Memory B cell (primary cell): ENCODE measurements around the gene OTOF.

Experiments used
- ATAC-seq: fragments of 150-1000 bp; cut with Tn5 transposase; 2 replicates; pipeline ENCODE4 v1.10.0; 2021; ENCODE audit warnings: low read depth, mild to moderate bottlenecking, moderate library complexity
- DNase-seq, 2 donors: peaks; one replicate each; pipeline ENCODE4 v3.0.0; 2022; ENCODE audit warnings: low spot score in 2 of 2
- H3K27ac Mint-ChIP-seq: one replicate; pipeline ENCODE4 v1.8.0; 2022; ENCODE audit warnings: mild to moderate bottlenecking, moderate library complexity, mixed read lengths
- H3K27me3 Mint-ChIP-seq: one replicate; pipeline ENCODE4 v1.8.0; 2022; ENCODE audit warnings: mixed read lengths
- H3K36me3 Mint-ChIP-seq: one replicate; pipeline ENCODE4 v1.8.0; 2022; ENCODE audit warnings: mild to moderate bottlenecking, mixed read lengths
- H3K4me1 Mint-ChIP-seq: one replicate; pipeline ENCODE4 v1.8.0; 2022; ENCODE audit warnings: mixed read lengths
- H3K4me3 Mint-ChIP-seq: one replicate; pipeline ENCODE4 v1.8.0; 2022; ENCODE audit warnings: mild to moderate bottlenecking, moderate library complexity, mixed read lengths
- H3K9me3 Mint-ChIP-seq: one replicate; pipeline ENCODE4 v1.8.0; 2022; ENCODE audit warnings: mixed read lengths

The OTOF gene

DNA sequence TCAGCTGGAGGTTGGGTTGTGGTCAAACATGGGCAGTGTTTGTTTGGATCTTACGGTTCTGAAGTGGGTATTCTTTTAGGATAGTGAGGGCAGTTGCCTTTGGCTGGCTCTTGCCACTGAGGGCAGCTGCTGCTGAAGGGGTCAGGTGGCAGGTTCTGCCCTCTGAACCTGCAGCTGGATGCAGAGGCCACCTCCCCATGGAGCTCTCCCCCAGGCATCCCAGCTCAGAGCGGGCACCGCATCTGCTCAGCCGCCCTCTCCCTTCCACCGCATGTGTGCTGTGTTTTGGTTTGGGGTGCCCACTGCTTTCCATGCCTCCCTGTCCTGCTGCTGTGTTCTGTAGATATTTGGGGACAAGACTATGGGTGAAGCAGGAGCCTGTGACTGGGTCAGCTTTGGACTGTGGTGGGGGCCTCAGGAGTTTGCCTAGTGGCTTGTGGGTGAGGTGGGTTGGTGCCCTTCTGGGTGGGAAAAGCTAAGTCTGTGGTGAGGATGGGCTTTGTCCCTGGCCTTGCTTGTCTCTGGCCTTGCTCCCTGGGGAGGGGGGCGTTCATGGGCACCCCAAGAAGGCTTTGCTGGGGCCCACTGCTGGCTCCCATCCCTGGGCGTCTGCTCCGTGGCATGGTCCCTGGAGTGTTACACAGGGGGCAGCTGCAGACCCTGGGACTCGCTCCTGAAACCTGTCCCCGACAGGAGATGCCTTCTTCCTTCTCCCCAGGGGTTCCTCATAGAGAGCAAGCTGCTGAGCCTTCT is 28.5 kb downstream of the OTOF start:
- no peak for DNase-seq
- H3K36me3 Mint-ChIP-seq: no peaks in the 10 kb centered on the region
- no peaks in the 10 kb centered on the region for H3K4me1 Mint-ChIP-seq
- H3K9me3 Mint-ChIP-seq: peaks cover 2% of the 10 kb centered on the region
- no peak overlapping the region for H3K27ac Mint-ChIP-seq
- H3K4me3 Mint-ChIP-seq: no peak overlapping the region
- peaks cover 11% of the 10 kb centered on the region for H3K27me3 Mint-ChIP-seq
- no peak for ATAC-seq

DNA sequence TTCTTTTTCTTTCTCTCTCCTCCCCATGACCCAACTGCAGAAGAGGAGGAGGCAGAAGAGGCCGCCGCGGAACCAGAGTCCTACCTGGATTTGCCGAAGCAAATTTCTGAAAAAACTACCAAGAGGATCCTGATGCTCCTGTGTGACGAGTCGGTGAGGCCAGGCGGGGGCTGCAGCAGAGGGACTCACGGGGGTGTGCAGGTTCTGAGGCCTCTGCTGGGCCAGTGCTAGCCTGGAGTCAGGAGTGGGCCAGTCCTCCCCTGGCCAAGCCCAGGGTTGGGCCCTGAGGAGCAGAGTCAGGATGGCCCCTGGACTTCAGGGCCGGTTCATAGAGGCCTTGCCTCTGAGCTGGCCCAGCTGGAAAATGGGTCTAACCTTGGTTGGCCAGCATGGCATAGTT is 29.3 kb downstream of the OTOF start:
- peaks cover 6% of the 10 kb centered on the region for H3K27me3 Mint-ChIP-seq
- no peaks in the 10 kb centered on the region for H3K36me3 Mint-ChIP-seq
- peaks cover 2% of the 10 kb centered on the region for H3K9me3 Mint-ChIP-seq
- H3K4me1 Mint-ChIP-seq: no peaks in the 10 kb centered on the region
- H3K4me3 Mint-ChIP-seq: no peak overlapping the region
- DNase-seq (no peak), ATAC-seq (no peak)
- H3K27ac Mint-ChIP-seq: no peak overlapping the region

- Mint-ChIP-seq H3K27ac (no peak overlapping the region), H3K27me3 (peaks cover 2% of the 10 kb centered on the region), H3K9me3 (no peaks in the 10 kb centered on the region), H3K36me3 (no peaks in the 10 kb centered on the region), H3K4me1 (no peaks in the 10 kb centered on the region), H3K4me3 (no peak overlapping the region)
- ATAC-seq: no peak
- DNase-seq: no peak
These were observed 33.7 kb downstream of the OTOF start for GRCh38 chr2:26444236-26444635.

DNA sequence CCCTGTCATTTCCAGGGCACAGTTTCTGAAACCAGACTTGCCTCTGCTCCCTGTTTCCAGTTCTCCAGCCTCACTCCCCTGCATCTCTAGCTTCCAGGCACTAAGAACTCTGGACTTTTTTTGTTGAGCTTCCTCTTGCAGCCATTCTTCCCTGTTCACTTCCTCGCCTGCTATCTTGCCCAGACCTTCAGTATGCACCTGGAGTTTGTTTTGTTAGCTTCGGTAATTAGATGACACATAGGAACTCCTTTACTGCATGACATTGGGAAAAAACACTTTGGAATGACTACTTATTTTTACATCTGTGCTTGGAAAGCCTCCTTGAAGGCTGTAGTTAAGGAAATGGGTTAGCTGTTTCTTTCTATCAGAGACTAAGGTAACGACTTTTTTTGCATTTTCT is 35.2 kb downstream of the OTOF start:
- no peak for ATAC-seq
- H3K4me3 Mint-ChIP-seq: no peak overlapping the region
- no peaks in the 10 kb centered on the region for H3K9me3 Mint-ChIP-seq
- H3K4me1 Mint-ChIP-seq: no peaks in the 10 kb centered on the region
- DNase-seq: no peak
- H3K36me3 Mint-ChIP-seq: no peaks in the 10 kb centered on the region
- no peak overlapping the region for H3K27ac Mint-ChIP-seq
- H3K27me3 Mint-ChIP-seq: peaks cover 3% of the 10 kb centered on the region

DNA sequence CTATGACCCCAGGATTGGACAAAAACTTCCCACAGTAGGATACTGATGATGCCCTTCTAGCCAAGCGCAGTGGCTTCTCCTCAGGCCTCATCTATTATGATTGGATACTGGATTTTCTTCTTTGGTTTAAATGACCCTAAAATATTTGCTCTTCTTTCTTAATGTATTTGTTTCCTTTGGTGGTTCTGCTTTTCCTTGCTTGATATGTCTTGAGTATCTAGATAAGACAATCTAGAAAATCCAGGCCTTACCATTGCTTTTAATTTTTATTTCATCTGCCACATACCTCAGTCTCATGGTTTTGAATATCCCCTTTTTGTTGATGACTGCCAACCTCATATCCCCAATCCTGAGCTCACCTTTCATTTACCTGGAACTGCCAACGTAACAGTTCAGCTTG is 35.6 kb downstream of the OTOF start:
- Mint-ChIP-seq H3K9me3 (no peaks in the 10 kb centered on the region), H3K27me3 (peaks cover 3% of the 10 kb centered on the region), H3K4me1 (no peaks in the 10 kb centered on the region), H3K4me3 (no peak overlapping the region), H3K36me3 (no peaks in the 10 kb centered on the region), H3K27ac (no peak overlapping the region)
- no peak for DNase-seq
- no peak for ATAC-seq

DNA sequence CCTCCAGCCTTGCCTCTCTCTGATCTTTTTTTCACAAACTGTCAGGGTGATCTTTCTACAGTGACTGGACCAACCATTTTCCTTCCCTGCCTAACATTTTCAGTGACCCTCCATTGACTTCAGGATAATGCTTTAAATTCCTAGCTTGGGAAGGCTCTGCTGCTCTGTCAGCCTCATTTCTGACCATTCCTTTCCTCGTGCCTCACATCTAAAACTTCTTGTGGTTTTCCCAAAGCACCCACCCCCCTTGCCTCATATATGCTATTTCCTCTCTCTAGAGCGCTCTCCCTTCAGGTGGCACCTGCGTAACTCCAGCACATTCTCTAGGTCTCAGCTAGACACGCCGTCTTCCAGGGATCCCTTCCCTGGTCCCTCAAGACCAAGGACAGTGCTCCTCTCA is 39.0 kb downstream of the OTOF start:
- H3K9me3 Mint-ChIP-seq: no peaks in the 10 kb centered on the region
- ATAC-seq (no peak), DNase-seq (no peak)
- H3K36me3 Mint-ChIP-seq: peaks cover 1% of the 10 kb centered on the region
- no peak overlapping the region for H3K4me3 Mint-ChIP-seq
- H3K4me1 Mint-ChIP-seq: no peaks in the 10 kb centered on the region
- H3K27ac Mint-ChIP-seq: no peak overlapping the region
- H3K27me3 Mint-ChIP-seq: peaks cover 3% of the 10 kb centered on the region

DNA sequence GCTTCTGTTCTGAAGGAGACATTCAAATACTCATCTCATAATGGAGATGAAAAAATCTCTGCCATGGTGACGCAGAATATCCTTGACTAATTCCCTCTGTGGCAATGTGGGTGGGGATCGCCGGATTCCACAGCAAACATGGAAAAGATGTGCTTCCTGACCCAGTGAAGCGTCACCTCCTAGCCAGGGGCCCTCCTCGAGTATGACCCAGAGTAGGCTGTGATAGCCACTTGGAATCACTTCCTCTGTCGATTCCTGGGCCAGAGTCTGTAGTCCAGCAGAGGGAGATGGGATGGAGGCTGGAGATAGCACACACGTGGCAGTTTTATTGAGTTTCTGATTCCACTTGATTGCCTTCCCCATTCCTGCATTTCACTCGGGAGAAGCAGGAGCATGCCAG is 39.4 kb downstream of the OTOF start:
- no peak overlapping the region for H3K27ac Mint-ChIP-seq
- H3K4me3 Mint-ChIP-seq: no peak overlapping the region
- no peaks in the 10 kb centered on the region for H3K4me1 Mint-ChIP-seq
- peaks cover 1% of the 10 kb centered on the region for H3K36me3 Mint-ChIP-seq
- peaks cover 3% of the 10 kb centered on the region for H3K27me3 Mint-ChIP-seq
- no peak for DNase-seq
- no peaks in the 10 kb centered on the region for H3K9me3 Mint-ChIP-seq
- ATAC-seq: no peak

DNA sequence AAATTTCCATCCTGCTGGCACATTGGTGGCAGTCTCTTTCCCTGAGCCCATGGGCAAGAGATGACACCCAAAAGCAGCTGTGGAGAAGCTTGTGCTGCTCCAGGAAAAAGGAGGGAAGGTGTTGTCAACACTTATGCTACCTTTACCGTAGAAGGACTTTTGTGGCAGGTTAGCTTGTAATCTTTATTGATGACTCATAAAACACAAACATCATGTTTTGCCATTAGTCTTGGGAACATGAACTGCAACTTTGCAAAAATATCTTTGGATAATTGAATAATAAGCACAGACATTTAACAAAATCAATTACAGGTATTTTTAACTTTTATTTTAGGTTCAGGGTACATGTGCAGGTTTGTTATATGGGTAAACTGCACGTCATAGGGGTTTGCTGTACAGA is 42.8 kb downstream of the OTOF start:
- Mint-ChIP-seq H3K27me3 (peaks cover 10% of the 10 kb centered on the region), H3K4me3 (no peak overlapping the region)

DNA sequence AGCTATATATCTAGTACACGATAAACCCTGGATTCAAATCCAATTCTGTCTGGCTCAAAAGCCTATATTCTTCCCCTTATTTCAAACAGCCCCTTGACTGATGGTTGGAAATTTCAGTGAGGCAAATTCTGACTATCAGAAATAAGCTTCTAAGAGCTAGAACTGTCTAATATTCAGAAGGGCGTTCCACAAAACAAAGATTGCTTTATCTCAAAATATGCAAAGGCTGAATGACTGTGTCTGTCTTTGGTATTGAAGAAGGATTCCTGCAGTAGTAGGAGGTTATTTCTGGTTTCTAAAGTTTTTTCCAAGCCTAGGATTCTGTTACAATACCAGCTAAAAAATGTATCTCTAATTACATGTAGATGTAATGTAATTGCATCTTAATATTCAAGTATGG is 45.1 kb downstream of the OTOF start:
- no peak overlapping the region for H3K4me3 Mint-ChIP-seq
- H3K27ac Mint-ChIP-seq: no peak overlapping the region
- H3K4me1 Mint-ChIP-seq: no peaks in the 10 kb centered on the region
- peaks cover 1% of the 10 kb centered on the region for H3K36me3 Mint-ChIP-seq
- no peak for DNase-seq
- ATAC-seq: no peak
- H3K9me3 Mint-ChIP-seq: no peaks in the 10 kb centered on the region
- peaks cover 7% of the 10 kb centered on the region for H3K27me3 Mint-ChIP-seq

More for the DNA sequence above, 42.8 kb downstream of the OTOF start:
- Mint-ChIP-seq H3K4me1 (no peaks in the 10 kb centered on the region), H3K27ac (no peak overlapping the region), H3K9me3 (no peaks in the 10 kb centered on the region), H3K36me3 (peaks cover 1% of the 10 kb centered on the region)
- DNase-seq: no peak
- no peak for ATAC-seq

DNA sequence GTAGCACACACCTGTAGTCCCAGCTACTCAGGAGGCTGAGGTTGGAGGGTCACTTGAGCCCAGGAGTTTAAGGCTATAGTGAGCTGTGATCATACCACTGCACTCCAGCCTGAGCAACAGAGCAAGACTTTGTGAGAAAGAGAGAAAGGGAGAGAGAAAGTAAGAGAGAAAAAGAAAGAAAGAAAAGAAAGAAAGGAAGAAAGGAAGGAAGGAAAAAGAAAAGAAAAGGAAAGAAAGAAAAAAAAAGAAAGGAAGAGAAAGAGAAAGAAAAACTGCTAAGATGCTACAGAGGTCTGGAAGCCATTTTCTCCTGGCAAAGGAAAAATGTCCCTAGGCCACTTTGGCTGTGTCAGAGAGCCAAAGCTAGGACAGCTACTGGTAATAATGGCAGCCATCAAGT is 45.6 kb downstream of the OTOF start:
- Mint-ChIP-seq H3K27me3 (peaks cover 7% of the 10 kb centered on the region), H3K4me1 (no peaks in the 10 kb centered on the region), H3K36me3 (peaks cover 1% of the 10 kb centered on the region), H3K27ac (no peak overlapping the region), H3K4me3 (no peak overlapping the region), H3K9me3 (no peaks in the 10 kb centered on the region)
- DNase-seq: no peak
- no peak for ATAC-seq

DNA sequence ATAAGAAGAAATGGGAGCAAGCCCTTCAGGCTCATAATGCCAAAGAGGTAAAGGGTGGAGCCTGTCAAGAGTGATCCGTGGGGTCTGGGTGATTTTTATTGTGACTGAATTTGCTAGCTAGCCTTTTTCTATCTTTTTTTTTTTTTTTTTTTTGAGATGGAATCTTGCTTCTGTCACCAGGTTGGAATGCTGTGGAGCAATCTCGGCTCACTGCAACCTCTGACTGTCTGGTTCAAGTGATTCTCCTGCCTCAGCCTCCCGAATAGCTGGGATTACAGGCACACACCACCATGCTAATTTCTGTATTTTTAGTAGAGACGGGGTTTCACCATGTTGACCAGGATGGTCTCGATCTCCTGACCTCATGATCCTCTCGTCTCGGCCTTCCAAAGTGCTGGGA is 47.1 kb downstream of the OTOF start:
- no peaks in the 10 kb centered on the region for H3K4me1 Mint-ChIP-seq
- DNase-seq (no peak), ATAC-seq (no peak)
- no peak overlapping the region for H3K27ac Mint-ChIP-seq
- no peaks in the 10 kb centered on the region for H3K36me3 Mint-ChIP-seq
- peaks cover 7% of the 10 kb centered on the region for H3K27me3 Mint-ChIP-seq
- H3K9me3 Mint-ChIP-seq: no peaks in the 10 kb centered on the region
- H3K4me3 Mint-ChIP-seq: no peak overlapping the region

DNA sequence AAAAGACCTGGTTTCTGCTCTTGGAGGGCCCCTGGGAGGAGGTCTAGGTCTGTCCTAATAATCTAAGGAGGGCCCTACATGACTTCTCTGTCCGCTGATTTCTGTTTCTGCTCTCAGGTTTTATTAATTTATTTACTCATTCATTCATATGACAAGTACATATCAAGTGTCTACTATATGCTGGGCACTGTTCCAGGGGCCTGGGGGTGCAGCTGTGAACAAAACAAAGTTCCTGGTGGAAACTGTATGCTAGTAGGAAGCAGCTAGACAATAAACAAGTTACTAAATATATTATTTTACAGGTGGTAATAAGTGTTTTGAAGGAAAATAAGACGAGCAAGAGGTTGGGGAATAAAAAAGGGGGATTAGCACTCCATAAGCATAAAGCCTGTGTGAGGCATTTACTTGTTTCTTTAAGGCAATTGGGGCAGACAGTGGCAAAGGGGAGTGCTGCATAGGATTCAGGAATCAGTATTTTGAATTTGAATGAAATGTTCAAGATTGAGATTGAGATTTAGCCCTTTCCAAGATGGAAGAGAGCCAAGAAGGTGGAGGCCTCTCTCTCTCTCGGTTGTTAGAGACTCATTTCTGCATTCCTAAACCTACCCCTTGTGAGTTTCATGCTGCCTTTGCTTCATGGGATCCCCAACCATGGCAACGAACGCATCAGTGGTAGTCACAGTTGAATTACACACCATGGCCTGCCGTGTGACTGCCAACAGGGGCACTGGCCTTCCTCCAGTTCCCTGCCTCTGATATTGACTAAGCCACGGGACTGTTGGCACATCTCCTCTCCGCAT is 47.9 kb downstream of the OTOF start:
- Mint-ChIP-seq H3K27ac (no peak overlapping the region), H3K4me3 (no peak overlapping the region), H3K36me3 (no peaks in the 10 kb centered on the region), H3K4me1 (no peaks in the 10 kb centered on the region), H3K27me3 (peaks cover 7% of the 10 kb centered on the region), H3K9me3 (peaks cover 4% of the 10 kb centered on the region)
- DNase-seq (no peak), ATAC-seq (no peak)

- Mint-ChIP-seq H3K27ac (no peak overlapping the region), H3K4me1 (no peaks in the 10 kb centered on the region), H3K27me3 (peaks cover 7% of the 10 kb centered on the region), H3K9me3 (peaks cover 4% of the 10 kb centered on the region), H3K36me3 (no peaks in the 10 kb centered on the region), H3K4me3 (no peak overlapping the region)
- DNase-seq (no peak), ATAC-seq (no peak)
These were observed 49.1 kb downstream of the OTOF start for GRCh38 chr2:26428846-26429245.

GRCh38 chr2:26424221-26424620 is 53.7 kb downstream of the OTOF start:
- no peak overlapping the region for H3K4me3 Mint-ChIP-seq
- no peaks in the 10 kb centered on the region for H3K4me1 Mint-ChIP-seq
- no peak overlapping the region for H3K27ac Mint-ChIP-seq
- ATAC-seq: no peak
- peaks cover 4% of the 10 kb centered on the region for H3K9me3 Mint-ChIP-seq
- peaks cover 3% of the 10 kb centered on the region for H3K27me3 Mint-ChIP-seq
- no peaks in the 10 kb centered on the region for H3K36me3 Mint-ChIP-seq
- DNase-seq: no peak

DNA sequence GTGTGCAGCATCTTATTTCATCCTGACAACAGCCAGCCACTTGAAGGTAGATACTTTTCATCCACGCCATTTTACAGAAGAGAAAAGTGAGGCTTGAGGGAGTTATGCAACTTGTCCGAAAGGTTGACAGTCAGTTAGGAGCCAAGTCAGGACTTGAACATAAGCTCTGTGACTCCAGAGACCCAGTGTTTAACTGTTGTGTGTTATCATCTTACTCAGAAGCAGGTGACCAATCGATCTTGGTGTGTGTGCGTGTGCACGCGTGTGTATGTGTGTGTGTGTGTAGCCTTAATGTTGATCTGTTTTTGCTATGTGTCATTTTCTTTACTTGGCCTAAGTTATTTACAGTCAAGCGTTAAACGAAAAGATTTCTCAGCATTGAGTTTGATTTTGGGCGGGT is 54.2 kb downstream of the OTOF start:
- H3K27ac Mint-ChIP-seq: no peak overlapping the region
- no peaks in the 10 kb centered on the region for H3K36me3 Mint-ChIP-seq
- peaks cover 3% of the 10 kb centered on the region for H3K27me3 Mint-ChIP-seq
- H3K4me3 Mint-ChIP-seq: no peak overlapping the region
- H3K4me1 Mint-ChIP-seq: no peaks in the 10 kb centered on the region
- DNase-seq (no peak), ATAC-seq (no peak)
- peaks cover 4% of the 10 kb centered on the region for H3K9me3 Mint-ChIP-seq
